ENCODE measurements around the gene AMBP.

DNA sequence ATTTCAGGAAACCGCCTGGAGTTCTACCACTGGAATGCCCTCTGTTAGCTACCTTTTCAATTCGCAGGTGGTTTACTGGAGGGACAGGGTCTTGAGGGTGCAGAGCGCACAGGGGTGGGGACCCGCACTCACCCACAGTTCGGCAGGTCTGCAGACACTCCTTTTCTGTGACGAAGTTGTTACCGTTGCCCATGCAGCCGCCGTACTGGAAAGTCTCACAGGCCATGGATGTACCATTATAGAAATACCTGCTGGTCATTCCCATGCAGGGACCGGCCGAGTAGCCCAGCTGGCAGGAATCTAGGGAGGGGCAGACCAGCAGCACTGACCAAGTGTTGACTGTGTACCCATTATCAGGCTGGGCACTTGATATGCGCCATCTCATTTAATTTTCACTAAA is 16.8 kb downstream of the AMBP start:
- TF ChIP-seq, protein P1, sequence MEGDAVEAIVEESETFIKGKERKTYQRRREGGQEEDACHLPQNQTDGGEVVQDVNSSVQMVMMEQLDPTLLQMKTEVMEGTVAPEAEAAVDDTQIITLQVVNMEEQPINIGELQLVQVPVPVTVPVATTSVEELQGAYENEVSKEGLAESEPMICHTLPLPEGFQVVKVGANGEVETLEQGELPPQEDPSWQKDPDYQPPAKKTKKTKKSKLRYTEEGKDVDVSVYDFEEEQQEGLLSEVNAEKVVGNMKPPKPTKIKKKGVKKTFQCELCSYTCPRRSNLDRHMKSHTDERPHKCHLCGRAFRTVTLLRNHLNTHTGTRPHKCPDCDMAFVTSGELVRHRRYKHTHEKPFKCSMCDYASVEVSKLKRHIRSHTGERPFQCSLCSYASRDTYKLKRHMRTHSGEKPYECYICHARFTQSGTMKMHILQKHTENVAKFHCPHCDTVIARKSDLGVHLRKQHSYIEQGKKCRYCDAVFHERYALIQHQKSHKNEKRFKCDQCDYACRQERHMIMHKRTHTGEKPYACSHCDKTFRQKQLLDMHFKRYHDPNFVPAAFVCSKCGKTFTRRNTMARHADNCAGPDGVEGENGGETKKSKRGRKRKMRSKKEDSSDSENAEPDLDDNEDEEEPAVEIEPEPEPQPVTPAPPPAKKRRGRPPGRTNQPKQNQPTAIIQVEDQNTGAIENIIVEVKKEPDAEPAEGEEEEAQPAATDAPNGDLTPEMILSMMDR (IDR thresholded peaks at IDR 0.05), result no peak
- TF ChIP-seq EZH2 (IDR thresholded peaks at IDR 0.05; ENCODE audit: borderline replicate concordance, insufficient read depth, low read depth, low read length, poor library complexity, severe bottlenecking), result no peak
